ENCODE results near the gene PGAP3.

PGAP3 gene

DNA sequence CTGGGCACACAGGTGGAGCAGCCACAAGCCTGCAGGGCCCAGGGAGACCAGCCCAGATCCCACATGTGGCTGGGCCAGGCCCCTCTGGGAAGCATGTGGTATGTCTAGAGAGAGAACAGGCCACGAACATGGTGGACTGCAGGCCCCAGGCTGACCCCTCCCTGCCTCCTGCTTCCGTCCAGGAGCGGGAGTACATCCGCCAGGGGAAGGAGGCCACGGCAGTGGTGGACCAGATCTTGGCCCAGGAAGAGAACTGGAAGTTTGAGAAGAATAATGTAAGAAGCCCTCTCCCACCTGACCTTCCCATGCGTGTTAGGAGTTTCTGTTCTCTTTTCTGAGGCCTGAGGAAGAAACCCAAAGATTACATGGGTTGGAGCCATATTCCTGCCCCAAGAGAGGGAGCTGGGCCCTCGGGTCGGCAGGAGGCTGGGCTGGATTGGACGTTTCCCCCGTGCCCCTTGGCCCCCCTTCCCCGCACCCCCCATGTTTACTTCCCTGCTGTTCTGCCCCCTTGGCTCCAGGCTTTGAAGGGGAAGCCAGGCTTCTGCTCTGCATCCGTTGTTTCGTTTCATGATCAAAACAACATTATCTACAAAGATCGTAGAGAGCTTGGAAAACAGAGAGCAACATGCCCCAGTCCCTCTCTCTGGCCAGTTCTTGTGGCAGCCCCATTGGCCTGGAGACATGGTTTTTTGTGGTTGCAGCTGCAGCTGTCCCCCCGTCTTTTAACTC, 28.4 kb downstream of the PGAP3 start:
- DNase-seq (ENCODE audit: low read depth), result no peak

DNA sequence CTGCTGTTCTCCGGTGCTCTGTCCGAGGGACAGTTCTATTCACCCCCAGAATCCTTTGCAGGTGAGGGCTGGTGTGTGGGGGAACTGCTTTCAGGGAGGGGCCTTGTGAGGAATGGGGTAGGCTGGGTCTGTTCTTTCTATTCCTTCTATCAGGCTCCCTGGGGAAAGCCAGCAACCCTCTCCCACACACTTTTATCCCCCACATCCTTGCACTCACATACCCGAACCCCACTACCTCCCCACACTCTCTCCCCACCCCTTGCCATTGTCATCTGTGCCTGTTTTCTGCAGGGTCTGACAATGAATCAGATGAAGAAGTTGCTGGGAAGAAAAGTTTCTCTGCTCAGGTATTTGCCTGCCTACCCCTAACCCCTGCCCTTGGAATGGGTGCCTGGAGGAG, 29.1 kb downstream of the PGAP3 start:
- no peak for DNase-seq (ENCODE audit: low read depth)

DNA sequence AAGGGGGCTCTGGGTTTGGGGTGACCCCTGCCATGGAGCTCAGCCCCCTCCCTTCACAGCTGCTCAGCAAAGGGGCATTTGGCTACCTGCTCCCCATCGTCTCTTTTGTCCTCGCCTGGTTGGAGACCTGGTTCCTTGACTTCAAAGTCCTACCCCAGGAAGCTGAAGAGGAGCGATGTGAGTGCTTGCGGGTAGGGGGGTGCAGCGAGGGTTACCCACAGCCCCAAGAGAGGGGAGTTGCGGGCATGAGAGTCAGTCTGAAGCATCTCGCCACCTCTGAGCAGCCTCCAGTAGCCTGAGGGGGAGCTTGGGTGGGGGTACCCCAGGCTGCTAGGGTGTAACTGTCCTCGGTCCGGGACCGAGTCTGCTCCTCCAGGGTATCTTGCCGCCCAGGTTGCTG, 29.5 kb downstream of the PGAP3 start:
- no peak for DNase-seq (ENCODE audit: low read depth)

- no peak for DNase-seq (ENCODE audit: low read depth)
Measured at GRCh38 chr17:39655105-39655504, 32.8 kb downstream of the PGAP3 start.

- DNase-seq (ENCODE audit: low read depth), result peak; percentile 54
Measured at GRCh38 chr17:39653662-39654331, 34.1 kb downstream of the PGAP3 start.

DNA sequence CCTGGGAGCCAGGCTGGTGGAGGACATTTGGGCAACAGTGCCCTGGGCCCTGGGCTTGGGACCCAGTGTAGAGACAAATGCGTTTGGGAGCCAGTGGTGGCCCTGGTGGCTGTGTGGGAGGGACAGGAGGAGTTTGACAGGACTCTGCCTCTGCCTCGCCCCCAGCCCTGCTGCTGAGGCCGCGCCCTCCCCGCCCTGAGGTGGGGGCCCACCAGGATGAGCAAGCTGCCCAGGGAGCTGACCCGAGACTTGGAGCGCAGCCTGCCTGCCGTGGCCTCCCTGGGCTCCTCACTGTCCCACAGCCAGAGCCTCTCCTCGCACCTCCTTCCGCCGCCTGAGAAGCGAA, 34.6 kb downstream of the PGAP3 start:
- no peak for DNase-seq (ENCODE audit: low read depth)

DNA sequence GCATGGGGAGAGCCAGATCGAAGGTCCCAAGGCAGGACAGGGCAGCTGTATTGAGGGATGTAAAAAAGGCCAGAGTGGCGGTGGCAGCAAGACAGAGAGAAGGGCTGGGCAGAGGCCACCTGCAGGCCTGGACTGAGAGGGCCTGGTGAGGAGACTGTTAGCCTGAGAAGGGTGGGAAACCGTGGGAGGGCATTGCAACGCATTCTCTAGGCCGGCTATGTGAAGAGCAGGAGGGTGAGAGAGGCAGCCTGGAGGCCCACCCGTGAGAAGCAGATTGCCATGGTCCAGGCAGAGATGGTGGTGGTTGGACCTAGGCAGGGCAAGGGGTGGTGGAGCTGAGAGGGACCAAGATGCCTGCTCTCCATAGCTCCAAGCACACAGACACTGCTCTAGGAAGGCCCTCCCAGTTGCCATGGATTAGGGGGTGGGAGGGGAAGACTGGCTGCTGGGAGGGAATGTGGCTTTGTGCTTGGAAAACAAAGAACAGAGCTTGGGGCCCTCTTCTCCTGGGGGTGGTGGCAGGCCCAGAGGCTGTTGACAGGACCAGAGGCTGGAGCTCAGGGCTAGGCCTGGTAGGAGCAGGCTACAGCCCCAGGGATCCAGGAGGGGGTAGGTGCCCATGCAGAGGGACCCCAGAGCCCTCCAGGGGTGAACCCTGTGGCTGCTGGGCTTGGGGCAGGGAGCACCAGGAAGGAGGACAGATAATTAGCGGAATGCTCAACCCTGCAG, 35.1 kb downstream of the PGAP3 start:
- no peak for DNase-seq (ENCODE audit: low read depth)

- DNase-seq (ENCODE audit: low read depth), result no peak
Measured at GRCh38 chr17:39651923-39652586, 35.8 kb downstream of the PGAP3 start.

DNA sequence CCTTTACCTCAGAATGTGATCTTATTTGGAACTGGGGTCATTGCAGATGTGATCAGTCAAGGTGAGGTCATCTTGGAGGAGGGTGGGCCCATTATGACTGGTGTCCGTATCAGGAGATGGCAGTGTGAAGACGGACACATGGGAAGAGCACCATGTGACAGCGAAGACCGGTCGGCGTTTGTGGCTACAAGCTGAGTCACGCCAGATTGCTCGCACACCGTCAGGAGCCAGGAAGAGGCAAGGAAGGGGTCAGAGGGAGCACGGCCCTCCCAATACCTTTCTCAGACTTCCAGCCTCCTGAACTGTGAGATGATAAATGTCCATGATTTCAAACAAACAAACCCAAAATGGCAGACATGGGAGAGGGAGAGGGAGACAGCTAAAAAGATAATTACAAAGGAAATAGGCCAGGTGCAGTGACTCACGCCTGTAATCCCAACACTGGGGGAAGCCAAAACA, 37.7 kb downstream of the PGAP3 start:
- no peak for DNase-seq (ENCODE audit: low read depth)

DNA sequence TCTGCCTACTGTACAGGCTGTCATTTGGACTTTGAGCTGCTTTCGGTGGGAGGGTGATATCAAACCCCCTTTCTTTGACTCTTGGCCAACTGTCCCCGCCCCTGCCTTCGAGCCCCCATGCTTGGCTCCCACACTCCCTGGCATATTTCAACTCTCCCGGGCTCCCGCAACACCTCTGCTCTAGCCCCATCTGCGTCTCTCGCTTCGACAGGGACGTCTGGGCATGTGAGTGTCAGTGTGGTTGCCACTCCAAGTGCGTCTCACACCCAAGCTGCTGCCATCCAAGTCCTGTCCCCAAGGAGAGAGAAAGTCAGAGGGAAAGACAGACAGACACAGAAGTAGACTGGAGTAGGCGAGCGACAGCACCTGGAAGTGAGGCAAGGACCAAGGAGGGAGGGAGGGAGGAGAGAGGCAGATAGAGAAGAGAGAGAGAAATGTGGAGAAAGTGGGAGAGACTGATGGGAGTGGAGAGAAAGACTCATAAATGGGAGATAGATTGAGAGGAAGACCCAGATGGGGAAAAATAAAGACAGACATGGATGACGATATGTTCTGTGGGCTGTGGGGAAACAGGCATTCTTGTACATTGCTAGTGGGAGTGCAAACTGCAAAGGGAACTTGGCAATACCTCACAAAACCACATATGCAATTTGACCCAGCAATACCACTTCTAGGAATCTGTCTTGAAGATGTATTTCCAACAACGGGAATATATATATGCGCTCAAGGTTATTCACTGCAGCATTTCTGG, 39.1 kb downstream of the PGAP3 start:
- no peak for DNase-seq (ENCODE audit: low read depth)

DNA sequence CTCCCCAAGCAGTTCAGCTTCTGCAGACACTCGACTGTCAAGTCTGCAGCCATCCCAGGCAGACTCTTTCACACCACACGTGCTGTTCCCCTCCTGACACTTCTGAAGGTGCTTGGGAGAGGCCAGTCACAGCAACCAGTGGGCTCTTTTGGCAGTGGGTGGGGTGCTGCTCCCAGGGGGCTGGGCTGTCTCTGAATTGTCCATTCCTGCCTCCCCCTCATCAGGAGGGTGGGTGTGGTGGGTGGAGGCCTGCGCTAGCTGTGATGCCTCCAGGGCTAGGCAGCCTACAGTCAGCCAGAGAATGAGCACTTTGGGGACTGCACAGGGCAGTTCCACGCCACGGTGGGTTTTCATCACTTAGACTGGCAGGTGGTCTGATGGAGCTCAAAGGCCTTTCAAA, 40.6 kb downstream of the PGAP3 start:
- DNase-seq (ENCODE audit: low read depth), result no peak

GRCh38 chr17:39643271-39643670, 44.6 kb downstream of the PGAP3 start:
- peak; percentile 61 for DNase-seq (ENCODE audit: low read depth)

- DNase-seq (ENCODE audit: low read depth), result no peak
Measured at GRCh38 chr17:39642291-39643074, 45.4 kb downstream of the PGAP3 start.

DNA sequence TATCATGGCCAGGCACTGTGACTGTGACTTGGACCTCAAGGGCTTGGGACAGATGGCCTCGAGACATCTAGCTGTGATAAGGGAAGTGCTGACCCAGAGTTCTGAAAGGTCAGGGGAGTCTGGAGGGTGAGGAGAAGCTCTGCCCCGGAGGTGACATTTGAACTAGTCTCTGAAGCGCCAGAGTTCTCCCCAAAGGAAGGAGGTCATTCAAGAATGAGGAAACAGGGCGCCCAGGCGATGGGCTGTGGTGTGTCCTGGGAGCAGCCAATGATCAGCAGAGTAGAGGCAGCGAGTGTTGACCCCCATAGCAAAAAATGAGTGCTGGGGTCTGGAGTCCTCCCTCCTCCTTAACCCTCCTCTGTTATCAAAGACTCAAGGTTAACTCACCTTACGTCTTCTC, 46.0 kb downstream of the PGAP3 start:
- no peak for DNase-seq (ENCODE audit: low read depth)

DNA sequence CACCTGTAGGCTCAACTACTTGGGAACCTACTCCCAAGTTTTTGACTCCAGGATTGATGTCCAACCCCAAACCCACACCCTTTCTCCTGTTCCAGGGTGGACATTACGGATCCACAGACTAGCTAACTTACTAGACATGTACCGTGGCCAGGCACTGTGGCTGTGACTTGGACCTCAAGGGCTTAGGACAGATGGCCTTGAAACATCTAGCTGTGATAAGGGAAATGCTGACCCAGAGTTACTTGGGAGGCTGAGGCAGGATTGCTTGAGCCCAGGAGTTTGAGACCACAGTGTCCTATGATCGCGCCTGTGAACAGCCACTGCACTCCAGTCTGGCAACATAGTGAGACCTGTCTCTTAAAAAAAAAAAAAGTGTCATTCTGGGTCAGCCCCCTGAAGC, 46.8 kb downstream of the PGAP3 start:
- no peak for DNase-seq (ENCODE audit: low read depth)

GRCh38 chr17:39640591-39641031, 47.2 kb downstream of the PGAP3 start:
- DNase-seq (ENCODE audit: low read depth), result no peak

GRCh38 chr17:39639566-39640458, 48.0 kb downstream of the PGAP3 start:
- no peak for DNase-seq (ENCODE audit: low read depth)

DNA sequence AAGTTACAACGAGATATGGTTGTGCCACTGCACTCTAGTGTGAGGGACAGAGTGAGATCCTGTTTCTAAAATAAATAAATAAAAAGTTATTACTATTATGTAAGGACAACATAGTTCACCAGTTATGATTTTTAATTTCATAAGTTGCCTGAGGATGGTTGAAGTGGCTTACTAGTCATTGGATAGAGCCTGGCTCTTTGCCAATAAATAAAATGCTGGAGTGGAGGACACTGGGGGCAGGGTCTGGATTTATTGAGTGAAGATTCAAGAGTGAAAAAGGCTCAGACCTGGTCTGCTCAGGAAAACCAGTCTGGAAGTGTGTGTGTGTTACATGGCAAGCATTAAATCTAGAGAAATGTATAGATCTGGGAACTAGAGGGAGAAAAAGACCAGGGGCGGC, 48.8 kb downstream of the PGAP3 start:
- no peak for DNase-seq (ENCODE audit: low read depth)

DNA sequence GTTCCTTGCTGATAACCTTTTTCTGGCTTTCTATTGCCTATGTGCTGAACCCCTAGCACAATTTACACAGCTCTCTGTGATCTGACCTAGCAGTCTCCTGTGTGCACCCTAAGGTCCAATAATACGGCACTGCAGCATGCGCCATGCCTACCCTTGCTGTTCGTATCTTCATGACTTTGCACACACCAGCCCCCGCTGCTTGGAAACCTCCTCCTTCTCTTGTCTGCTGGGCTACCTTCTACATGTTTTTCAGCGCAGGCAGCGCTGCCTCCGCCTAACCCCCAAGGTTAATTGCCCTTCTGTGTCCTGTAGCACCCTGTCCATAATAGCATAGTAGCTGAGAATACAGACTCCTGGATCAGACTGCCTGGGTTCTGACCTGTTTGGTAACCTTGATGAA, 49.5 kb downstream of the PGAP3 start:
- DNase-seq (ENCODE audit: low read depth), result no peak

Data from EH (cell line).